ENCODE data around the gene ADM.

The ADM gene

DNA sequence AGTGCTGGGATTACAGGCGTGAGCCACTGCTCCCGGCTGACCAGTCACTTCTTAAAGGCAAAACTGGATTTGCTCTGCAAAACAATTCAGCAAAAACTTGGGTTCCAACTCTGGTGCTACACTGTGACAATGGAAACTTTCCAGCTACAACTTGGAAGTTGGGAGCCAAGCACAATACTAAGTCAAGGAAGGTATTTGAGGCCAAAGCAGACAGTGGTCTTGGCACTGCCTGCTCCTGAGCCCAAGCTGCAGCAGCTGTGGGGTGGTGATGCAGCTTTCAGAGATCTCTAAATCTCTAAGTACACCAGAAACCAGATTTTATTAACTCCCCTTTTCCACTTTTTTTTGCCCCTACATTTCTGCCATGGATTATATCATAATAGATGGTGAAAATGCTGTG lies 17.5 kb downstream of the ADM start:
- DNase-seq (ENCODE audit: extremely low spot score), result no peak
- POLR2A ChIA-PET, result no interaction called here
- CTCF ChIA-PET, result no interaction called here
- TF ChIP-seq SP1 (IDR thresholded peaks at IDR 0.05) (no peak), CTBP1 (IDR thresholded peaks at IDR 0.05; ENCODE audit: borderline replicate concordance) (no peak), TARDBP (IDR thresholded peaks at IDR 0.05) (no peak), FOXA1 (IDR thresholded peaks at IDR 0.05) (no peak), SUZ12 (IDR thresholded peaks at IDR 0.05) (no peak)
- TF ChIP-seq, protein P1, sequence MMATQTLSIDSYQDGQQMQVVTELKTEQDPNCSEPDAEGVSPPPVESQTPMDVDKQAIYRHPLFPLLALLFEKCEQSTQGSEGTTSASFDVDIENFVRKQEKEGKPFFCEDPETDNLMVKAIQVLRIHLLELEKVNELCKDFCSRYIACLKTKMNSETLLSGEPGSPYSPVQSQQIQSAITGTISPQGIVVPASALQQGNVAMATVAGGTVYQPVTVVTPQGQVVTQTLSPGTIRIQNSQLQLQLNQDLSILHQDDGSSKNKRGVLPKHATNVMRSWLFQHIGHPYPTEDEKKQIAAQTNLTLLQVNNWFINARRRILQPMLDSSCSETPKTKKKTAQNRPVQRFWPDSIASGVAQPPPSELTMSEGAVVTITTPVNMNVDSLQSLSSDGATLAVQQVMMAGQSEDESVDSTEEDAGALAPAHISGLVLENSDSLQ (IDR thresholded peaks at IDR 0.05), result no peak

DNA sequence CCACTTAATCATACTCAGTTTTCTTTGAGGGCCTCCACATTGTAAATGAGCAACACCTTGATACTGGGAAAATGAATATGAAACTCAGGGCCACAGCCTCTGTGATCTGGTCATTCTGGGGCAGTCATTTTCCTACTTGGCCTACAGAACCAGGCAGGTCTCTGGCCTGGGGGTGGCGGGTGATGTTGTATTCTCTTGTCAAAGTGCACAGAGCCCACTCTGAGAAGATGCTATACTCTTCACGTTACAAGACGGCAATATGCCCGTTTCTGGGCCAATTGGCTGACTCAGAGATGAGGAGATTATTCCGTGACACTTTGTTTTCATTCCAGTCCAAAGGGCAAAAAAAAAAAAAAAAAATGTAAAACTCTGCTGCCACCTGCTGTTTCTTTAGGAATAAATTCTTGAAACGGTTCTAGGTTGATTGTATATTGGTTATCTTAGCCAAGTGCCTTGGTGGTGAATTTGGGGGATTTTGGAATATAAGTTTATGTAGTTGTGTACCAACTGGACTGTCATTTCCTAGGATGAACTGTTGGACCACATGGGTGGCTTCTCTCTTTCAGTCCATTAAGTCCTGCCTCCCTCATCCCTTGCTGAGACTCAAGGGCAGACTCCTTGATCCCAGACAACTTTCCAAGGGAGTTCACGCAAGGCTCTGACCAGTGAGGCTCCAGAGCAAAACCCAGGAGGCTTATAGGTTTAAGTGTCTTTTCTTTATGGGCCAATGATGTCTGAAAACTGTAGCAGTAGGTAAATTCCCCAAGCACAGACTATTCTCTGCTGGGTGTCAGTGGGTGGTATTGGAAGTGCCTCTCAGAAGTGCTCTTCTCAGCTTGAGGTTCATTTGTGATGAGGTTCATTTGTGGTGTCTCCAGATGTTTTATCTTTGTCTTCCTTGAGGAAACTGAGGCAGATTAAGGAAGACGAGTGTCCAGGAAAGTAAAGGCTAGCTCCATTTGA lies 18.2 kb downstream of the ADM start:
- TF ChIP-seq NFRKB (IDR thresholded peaks at IDR 0.05), result no peak
- TF ChIP-seq ZNF384 (IDR thresholded peaks at IDR 0.05), result peak; percentile 94
- CTCF ChIA-PET, result interaction anchor here (0.7 to 1.0 kb wide), 3 partner anchors 43 to 565 kb away, joined by 3 read pairs; no protein-coding TSS in a partner anchor
- peak; percentile 51 for DNase-seq (ENCODE audit: extremely low spot score)
- POLR2A ChIA-PET, result no interaction called here

DNA sequence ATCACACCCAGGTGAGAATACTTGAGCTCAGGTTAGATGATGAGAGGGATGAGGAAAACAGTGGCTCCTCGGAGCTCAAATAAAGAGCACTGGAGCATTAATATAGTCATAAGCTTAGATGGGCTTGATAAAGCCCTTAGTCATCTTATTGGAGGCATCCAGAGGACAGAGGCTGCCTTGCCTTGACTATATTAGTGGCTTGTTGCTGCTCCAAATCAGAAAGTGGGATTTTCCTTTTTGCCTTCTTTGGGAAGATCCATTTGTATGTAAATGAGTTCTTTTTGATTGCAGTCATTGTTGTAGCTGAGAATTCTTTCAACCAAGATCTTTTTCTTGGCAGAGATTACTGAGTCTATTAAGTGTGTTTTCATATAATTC lies 18.9 kb downstream of the ADM start:
- ChIA-PET POLR2A (interaction anchor here (1.4 kb wide), 1 partner anchor 565 kb away, joined by 4 read pairs; no protein-coding TSS in a partner anchor), CTCF (interaction anchor here (0.7 to 1.0 kb wide), 3 partner anchors 42 to 565 kb away, joined by 3 read pairs; no protein-coding TSS in a partner anchor)
- no peak for DNase-seq (ENCODE audit: extremely low spot score)
- no peak for TF ChIP-seq LEF1 (IDR thresholded peaks at IDR 0.05; ENCODE audit: borderline replicate concordance)
- TF ChIP-seq SP1 (IDR thresholded peaks at IDR 0.05), result no peak
- no peak for TF ChIP-seq ARNT (IDR thresholded peaks at IDR 0.05)
- no peak for TF ChIP-seq BHLHE40 (IDR thresholded peaks at IDR 0.05; ENCODE audit: borderline replicate concordance)
- no peak for TF ChIP-seq CTBP1 (IDR thresholded peaks at IDR 0.05; ENCODE audit: borderline replicate concordance)
- TF ChIP-seq SUZ12 (IDR thresholded peaks at IDR 0.05), result no peak
- TF ChIP-seq FOXA1 (IDR thresholded peaks at IDR 0.05), result no peak
- TF ChIP-seq TARDBP (IDR thresholded peaks at IDR 0.05), result no peak
- TF ChIP-seq L3MBTL2 (conservative IDR thresholded peaks at IDR 0.05), result no peak
- no peak for TF ChIP-seq HDGF (IDR thresholded peaks at IDR 0.05; ENCODE audit: borderline replicate concordance)
- TF ChIP-seq ELF4 (IDR thresholded peaks at IDR 0.05), result no peak
- no peak for TF ChIP-seq NFRKB (IDR thresholded peaks at IDR 0.05)
- TF ChIP-seq FOXM1 (IDR thresholded peaks at IDR 0.05; ENCODE audit: borderline replicate concordance), result no peak

DNA sequence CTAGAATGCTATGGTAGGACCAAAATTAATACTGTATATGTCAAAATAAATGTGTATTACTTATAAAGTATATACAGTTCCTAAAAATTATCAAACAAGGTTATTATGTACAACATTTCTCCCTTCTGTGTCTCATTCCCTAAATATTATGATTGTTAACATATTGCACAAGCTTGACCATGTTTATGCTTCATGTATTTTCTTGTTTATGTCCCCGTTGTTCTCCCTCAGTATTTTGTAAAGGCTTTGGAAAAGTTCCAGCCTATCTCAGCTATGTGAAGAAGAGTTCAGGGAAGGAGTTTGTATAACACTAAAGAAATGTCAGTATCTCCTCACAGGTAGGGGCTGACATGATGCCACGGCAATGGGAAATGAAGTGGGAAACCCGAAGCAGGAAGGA lies 19.6 kb downstream of the ADM start:
- CTCF ChIA-PET, result interaction anchor here (1.0 to 1.8 kb wide), 3 partner anchors 21 to 566 kb away, joined by 3 to 7 read pairs (median 3); no protein-coding TSS in a partner anchor
- POLR2A ChIA-PET, result interaction anchor here (1.4 kb wide), 1 partner anchor 566 kb away, joined by 4 read pairs; no protein-coding TSS in a partner anchor
- TF ChIP-seq ELF4 (IDR thresholded peaks at IDR 0.05), result no peak
- DNase-seq (ENCODE audit: extremely low spot score), result no peak

DNA sequence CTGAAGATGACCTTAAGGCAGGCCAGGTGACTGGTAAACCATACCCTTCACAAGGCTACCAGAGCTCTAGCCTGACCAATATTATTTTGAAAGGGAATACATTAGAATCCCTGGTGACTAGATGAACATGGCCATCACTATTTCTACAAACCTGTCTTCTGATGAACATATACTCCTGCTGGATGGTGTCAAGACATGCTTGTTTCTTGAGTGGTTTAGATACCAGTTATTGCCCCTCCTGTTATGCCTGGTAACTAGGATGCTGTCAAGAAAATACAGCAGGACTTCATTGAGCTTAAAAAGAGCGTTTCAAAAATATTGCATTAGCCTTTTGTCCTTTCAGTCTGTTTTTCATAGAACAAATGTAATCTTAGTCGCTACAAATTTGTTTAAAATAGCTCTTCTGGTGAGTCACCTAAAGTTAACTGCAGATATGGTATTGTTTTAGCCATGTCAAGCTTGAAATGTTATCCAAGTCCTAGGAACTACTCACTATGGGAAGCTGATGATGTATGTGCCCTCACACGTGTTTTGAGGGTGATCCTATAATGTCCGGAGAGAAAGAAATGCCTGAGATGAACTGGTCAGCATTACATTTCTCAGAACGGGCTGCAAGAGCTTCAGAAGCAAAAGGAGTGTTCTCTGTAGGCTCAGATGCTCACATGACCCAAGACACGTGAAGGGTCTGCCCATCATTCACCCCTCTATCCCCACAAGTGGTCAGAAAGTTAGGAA lies 20.6 kb downstream of the ADM start:
- DNase-seq (ENCODE audit: extremely low spot score), result no peak
- ChIA-PET POLR2A (interaction anchor here (1.4 kb wide), 1 partner anchor 567 kb away, joined by 4 read pairs; no protein-coding TSS in a partner anchor), CTCF (interaction anchor here (0.6 to 1.8 kb wide), 4 partner anchors 16 to 413 kb away, joined by 3 to 7 read pairs (median 4); no protein-coding TSS in a partner anchor)
- TF ChIP-seq SP1 (IDR thresholded peaks at IDR 0.05) (no peak), FOXA1 (IDR thresholded peaks at IDR 0.05) (no peak), ELF4 (IDR thresholded peaks at IDR 0.05) (no peak), BHLHE40 (IDR thresholded peaks at IDR 0.05; ENCODE audit: borderline replicate concordance) (no peak), FOXM1 (IDR thresholded peaks at IDR 0.05; ENCODE audit: borderline replicate concordance) (no peak), NFRKB (IDR thresholded peaks at IDR 0.05) (no peak), ZNF384 (IDR thresholded peaks at IDR 0.05) (no peak), HDGF (IDR thresholded peaks at IDR 0.05; ENCODE audit: borderline replicate concordance) (no peak), LEF1 (IDR thresholded peaks at IDR 0.05; ENCODE audit: borderline replicate concordance) (no peak), FOXK2 (IDR thresholded peaks at IDR 0.05) (no peak), SUZ12 (IDR thresholded peaks at IDR 0.05) (no peak)

DNA sequence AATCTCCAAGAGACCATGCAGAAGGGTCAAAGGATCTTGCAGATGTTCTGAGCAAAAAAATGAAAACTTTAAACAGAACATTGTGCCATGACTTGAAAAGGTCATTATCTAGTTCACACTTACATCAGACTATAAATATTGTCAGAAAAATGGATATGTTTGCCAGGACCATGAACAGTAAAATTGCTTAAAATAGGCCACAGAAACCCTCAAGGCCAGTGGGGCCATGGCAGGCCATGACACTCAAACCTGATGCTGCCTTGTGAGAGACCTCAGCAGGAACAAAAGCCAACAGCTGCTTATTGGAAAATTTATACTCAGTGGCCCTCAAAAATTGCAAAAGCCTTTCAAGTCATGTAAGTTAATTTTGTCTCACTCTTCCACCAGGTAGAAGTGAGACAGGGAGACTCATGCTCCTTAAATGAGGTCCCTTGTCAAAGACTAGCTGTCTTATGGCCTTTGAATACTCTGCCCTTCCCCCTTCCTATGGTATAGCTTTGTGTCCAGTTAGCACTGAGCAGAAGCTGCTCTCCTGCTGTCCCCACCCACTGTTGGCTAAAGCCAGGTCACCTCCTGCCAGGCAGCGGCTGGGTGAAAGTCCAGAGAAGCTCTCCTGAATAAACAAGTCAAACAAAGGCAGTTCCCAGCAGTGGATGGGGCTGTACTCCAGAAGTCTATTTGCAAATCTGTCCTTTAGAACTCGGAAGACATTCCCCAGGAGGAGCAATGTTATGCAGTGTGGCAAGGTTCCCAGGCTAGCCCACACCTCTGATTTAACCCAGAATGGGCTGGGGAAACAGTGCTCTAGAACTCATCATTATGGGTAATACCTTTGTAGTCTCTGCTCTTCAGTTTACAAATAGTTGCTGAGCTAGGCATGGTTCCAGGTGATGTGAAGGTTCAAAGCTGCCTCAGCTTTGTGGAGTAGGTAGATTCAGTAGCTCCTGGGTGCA lies 21.4 kb downstream of the ADM start:
- no peak for TF ChIP-seq FOXM1 (IDR thresholded peaks at IDR 0.05; ENCODE audit: borderline replicate concordance)
- no peak for TF ChIP-seq ARNT (IDR thresholded peaks at IDR 0.05)
- TF ChIP-seq ZNF384 (IDR thresholded peaks at IDR 0.05), result no peak
- no peak for TF ChIP-seq BHLHE40 (IDR thresholded peaks at IDR 0.05; ENCODE audit: borderline replicate concordance)
- no peak for TF ChIP-seq CTBP1 (IDR thresholded peaks at IDR 0.05; ENCODE audit: borderline replicate concordance)
- no peak for TF ChIP-seq ELF4 (IDR thresholded peaks at IDR 0.05)
- no peak for TF ChIP-seq FOXK2 (IDR thresholded peaks at IDR 0.05)
- TF ChIP-seq HDGF (IDR thresholded peaks at IDR 0.05; ENCODE audit: borderline replicate concordance), result no peak
- no peak for TF ChIP-seq SUZ12 (IDR thresholded peaks at IDR 0.05)
- no peak for TF ChIP-seq NFRKB (IDR thresholded peaks at IDR 0.05)
- no peak for TF ChIP-seq L3MBTL2 (conservative IDR thresholded peaks at IDR 0.05)
- TF ChIP-seq LEF1 (IDR thresholded peaks at IDR 0.05; ENCODE audit: borderline replicate concordance), result no peak
- TF ChIP-seq SP1 (IDR thresholded peaks at IDR 0.05), result no peak
- no peak for TF ChIP-seq FOXA1 (IDR thresholded peaks at IDR 0.05)
- ChIA-PET POLR2A (no interaction called here), CTCF (interaction anchor here (0.6 to 1.8 kb wide), 6 partner anchors 23 to 800 kb away, joined by 3 to 7 read pairs (median 4); no protein-coding TSS in a partner anchor)
- no peak for DNase-seq (ENCODE audit: extremely low spot score)

Data from HEK293T (cell line).